PFSK-1 (cell line): Measurements from ENCODE around the gene UNC45A.
A peak's percentile ranks its signal among the peaks of the same experiment; 100 is the strongest.

Experiments used
- FOXP2 ChIP-seq: optimal IDR thresholded peaks from 2 replicates; pipeline ENCODE3; 2011; ENCODE audit warnings: borderline replicate concordance, control low read depth, inconsistent platforms; ENCODE audit not compliant: insufficient read depth; ENCODE audit errors: extremely low read length, extremely low read depth
- POLR2AphosphoS5 ChIP-seq: IDR thresholded peaks from 2 replicates; pipeline ENCODE4 v1.6.1; 2012; ENCODE audit warnings: low read depth, mild to moderate bottlenecking, control low read depth, low read length, moderate library complexity
- REST ChIP-seq, 2 experiments: IDR thresholded peaks; 2 replicates each; pipeline versions ENCODE4 v1.6.1 to v1.8.0; 2011 to 2012; ENCODE audit warnings: low read depth in 2 of 2, low read length in 2 of 2, control low read depth in 1 of 2, inconsistent platforms in 1 of 2, mild to moderate bottlenecking in 1 of 2, moderate library complexity in 1 of 2; ENCODE audit not compliant: insufficient read depth in 1 of 2
- SIN3A ChIP-seq: IDR thresholded peaks from 2 replicates; pipeline ENCODE4 v1.6.1; 2012; ENCODE audit warnings: mild to moderate bottlenecking, low read length, moderate library complexity, borderline replicate concordance; ENCODE audit not compliant: insufficient read depth
- TAF1 ChIP-seq: IDR thresholded peaks from 2 replicates; pipeline ENCODE4 v1.6.1; 2012; ENCODE audit warnings: low read length, control low read depth, borderline replicate concordance; ENCODE audit not compliant: insufficient read depth

The UNC45A gene

DNA sequence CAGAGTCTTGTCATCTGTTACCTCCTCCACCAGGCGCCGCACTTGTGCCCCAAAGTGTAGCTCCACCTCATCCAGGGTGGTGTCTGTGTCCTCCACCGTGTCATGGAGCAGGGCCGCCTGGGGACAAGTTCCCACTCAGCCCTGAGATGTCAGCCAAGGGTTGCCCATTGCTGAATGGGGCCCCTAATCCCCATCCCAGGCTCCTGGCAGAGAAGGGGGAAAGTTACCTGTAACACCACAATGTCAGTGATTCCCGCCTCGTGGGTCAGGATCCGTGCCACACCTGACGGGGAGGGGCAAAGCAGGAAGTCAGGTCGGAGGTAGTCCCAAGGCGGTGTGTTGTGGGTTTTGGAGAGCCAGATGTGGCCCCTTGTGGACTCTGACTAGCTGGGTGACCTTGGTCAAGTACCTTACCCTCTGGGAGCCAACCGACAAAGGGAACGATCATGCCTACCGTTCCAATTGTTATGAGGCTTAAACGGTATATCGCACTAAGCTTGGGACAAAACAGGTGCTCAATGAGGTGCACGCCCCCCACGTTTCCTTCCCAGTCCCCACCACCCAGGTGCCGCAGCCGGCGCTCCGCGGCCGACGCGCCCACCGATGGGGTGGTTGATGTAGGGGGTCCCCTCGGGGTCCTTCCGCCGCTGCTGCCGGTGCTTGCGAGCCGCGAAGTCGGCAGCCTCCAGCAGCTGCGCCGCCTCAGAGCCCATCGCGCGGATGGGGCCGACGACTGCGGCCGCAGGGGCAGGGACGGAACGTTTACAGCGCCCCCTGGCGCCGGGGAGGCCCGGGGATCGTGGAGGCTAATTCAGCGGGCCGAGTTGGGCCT lies 3.0 kb upstream of the UNC45A start, which contains the start of gene HDDC3:
Gene HDDC3, minus strand, starts transcription at position 722 of the 832 bp plus-strand sequence. Its CDS starts 9 bp downstream, at position 713.
- TF ChIP-seq SIN3A (0 out of 2 replicates have a peak, but pooled peaks have one; percentile 46), REST (IDR thresholded peaks at IDR 0.05; ENCODE audit: insufficient read depth in 1 of 2, low read depth in 2 of 2, low read length in 2 of 2) (peak; percentile 56 to 59; a peak in 2 of 4 replicates), TAF1 (peak; percentile 87), FOXP2 (peak; percentile 74), POLR2AphosphoS5 (peak; percentile 76)

- no peak for TF ChIP-seq POLR2AphosphoS5
- no peak for TF ChIP-seq TAF1
- no peak; a peak in 1 of 4 replicates for TF ChIP-seq REST (IDR thresholded peaks at IDR 0.05; ENCODE audit: insufficient read depth in 1 of 2, low read depth in 2 of 2, low read length in 2 of 2)
- TF ChIP-seq FOXP2 = no peak
- no peak for TF ChIP-seq SIN3A
These were observed 2.5 kb upstream of the UNC45A start for GRCh38 chr15:90932660-90932991.

- TF ChIP-seq TAF1 (no peak), POLR2AphosphoS5 (no peak), FOXP2 (no peak), REST (IDR thresholded peaks at IDR 0.05; ENCODE audit: insufficient read depth in 1 of 2, low read depth in 2 of 2, low read length in 2 of 2) (no peak), SIN3A (no peak)
These were observed 1.8 kb upstream of the UNC45A start for GRCh38 chr15:90933301-90933700.

DNA sequence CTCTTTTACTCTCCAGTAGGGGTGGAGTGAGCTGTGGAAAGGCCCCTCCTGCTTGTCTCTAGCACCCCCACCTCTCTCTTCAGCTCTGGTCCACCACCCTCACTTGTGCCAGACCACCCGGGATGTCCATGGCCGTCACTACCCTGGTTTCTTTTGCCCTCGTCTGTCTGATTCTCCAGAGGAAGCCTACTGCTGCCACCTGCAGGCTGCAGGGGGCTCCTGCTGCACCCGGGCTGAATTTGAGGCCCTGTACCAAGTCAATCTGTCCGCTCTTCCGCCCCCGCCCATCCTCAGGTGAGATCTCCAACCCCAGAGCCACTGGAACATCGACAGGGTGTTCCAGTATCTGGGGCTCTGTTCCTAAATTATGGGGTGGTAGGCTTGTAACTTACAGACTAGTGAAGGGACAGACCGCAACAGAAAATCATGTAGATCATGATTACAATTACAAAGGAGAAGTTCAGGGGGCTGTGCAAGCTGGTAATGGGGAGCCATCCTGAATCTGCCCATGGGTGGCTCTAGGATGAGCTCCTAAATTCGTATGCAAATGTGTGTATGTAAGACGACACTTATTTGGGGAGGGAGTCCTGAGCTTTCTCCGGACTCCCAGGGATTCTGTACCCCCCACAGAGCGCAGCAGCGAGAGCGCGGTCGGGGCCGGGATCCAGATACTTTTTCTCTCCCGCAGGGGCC lies 683 bp upstream of the UNC45A start:
- TF ChIP-seq TAF1 (peak; percentile 10; the same call in 1 of the 2 replicates), FOXP2 (peak; percentile 42), REST (IDR thresholded peaks at IDR 0.05; ENCODE audit: insufficient read depth in 1 of 2, low read depth in 2 of 2, low read length in 2 of 2) (no peak)
